HEK293 (cell line): Measurements from ENCODE around the gene RIC8B.

ENCODE experiments used
- CTCF ChIA-PET: fragments of 350-600 bp; formaldehyde crosslinking; extraction: SDS; loops from one replicate; lab custom pipeline; 2021; ENCODE audit warnings: antibody characterized with exemption; lab: Yijun Ruan, JAX
- POLR2A ChIA-PET: fragments of 300-600 bp; formaldehyde crosslinking; extraction: SDS; loops from one replicate; lab custom pipeline; 2020; ENCODE audit warnings: antibody characterized with exemption, inconsistent platforms; lab: Yijun Ruan, JAX
- H3K27ac ChIP-seq: fragments of 200-500 bp; sonication (Bioruptor generic); 2 replicates; pipeline ENCODE4 v1.5.1; 2014; ENCODE audit warnings: low read depth, low read length, control low read depth, inconsistent platforms; ENCODE audit errors: extremely low read depth
- H3K36me3 ChIP-seq, 2 experiments: fragments of 200-500 bp in 1 of 2; sonication (Bioruptor generic) in 1 of 2; 1 replicate in 1 of 2; 2 replicates in 1 of 2; pipeline ENCODE4 v1.5.1; 2014 to 2017; ENCODE audit warnings: inconsistent platforms in 2 of 2, low read length in 2 of 2; ENCODE audit not compliant: control insufficient read depth in 2 of 2, insufficient read depth in 1 of 2
- H3K4me1 ChIP-seq: fragments of 200-500 bp; sonication (Bioruptor generic); 2 replicates; pipeline ENCODE4 v1.5.1; 2014; ENCODE audit warnings: mild to moderate bottlenecking, low read length, inconsistent platforms; ENCODE audit not compliant: control insufficient read depth, insufficient read depth
- H3K4me3 ChIP-seq: 2 replicates; pipeline ENCODE4 v1.5.1; 2011; ENCODE audit warnings: low read depth, mild to moderate bottlenecking, control low read depth, low read length, moderate library complexity
- H3K9me3 ChIP-seq: fragments of 200-500 bp; sonication (Bioruptor generic); 2 replicates; pipeline ENCODE4 v1.5.1; 2014; ENCODE audit warnings: low read depth, low read length, inconsistent platforms; ENCODE audit not compliant: control insufficient read depth, insufficient read depth
- REPIN1 ChIP-seq: fragments of 450-650 bp; formaldehyde crosslinking; IDR thresholded peaks from 2 replicates; pipeline ENCODE4 v1.5.1; 2017; ENCODE audit warnings: missing biosample characterization, missing genetic modification characterization, low read depth
- ZBTB11 ChIP-seq: fragments of 450-650 bp; formaldehyde crosslinking; conservative IDR thresholded peaks from 2 replicates; pipeline ENCODE4 v1.5.1; 2016; ENCODE audit warnings: low read depth, missing biosample characterization, missing genetic modification characterization
- ZBTB7A ChIP-seq: fragments of 450-650 bp; formaldehyde crosslinking; IDR thresholded peaks from 2 replicates; pipeline ENCODE4 v1.5.1; 2016; ENCODE audit warnings: low read depth, missing biosample characterization, missing genetic modification characterization
- ZNF148 ChIP-seq: fragments of 450-650 bp; formaldehyde crosslinking; IDR thresholded peaks from 2 replicates; pipeline ENCODE4 v1.5.0; 2017; ENCODE audit warnings: missing biosample characterization, missing genetic modification characterization, borderline replicate concordance
- ZNF23 ChIP-seq: fragments of 450-650 bp; formaldehyde crosslinking; IDR thresholded peaks from 2 replicates; pipeline ENCODE4 v1.5.1; 2016; ENCODE audit warnings: missing biosample characterization, missing genetic modification characterization, borderline replicate concordance
- ZNF26 ChIP-seq: fragments of 450-650 bp; formaldehyde crosslinking; IDR thresholded peaks from 2 replicates; pipeline ENCODE4 v1.5.1; 2016; ENCODE audit warnings: missing biosample characterization, missing genetic modification characterization
- ZNF366 ChIP-seq: fragments of 450-650 bp; formaldehyde crosslinking; conservative IDR thresholded peaks from 2 replicates; pipeline ENCODE4 v1.5.1; 2016; ENCODE audit warnings: missing biosample characterization, missing genetic modification characterization
- ZNF518A ChIP-seq: fragments of 450-650 bp; formaldehyde crosslinking; conservative IDR thresholded peaks from 2 replicates; pipeline ENCODE4 v1.5.1; 2016; ENCODE audit warnings: low read depth, missing biosample characterization, missing genetic modification characterization
- ZNF610 ChIP-seq: fragments of 450-650 bp; formaldehyde crosslinking; IDR thresholded peaks from 2 replicates; pipeline ENCODE4 v1.5.1; 2016; ENCODE audit warnings: missing biosample characterization, missing genetic modification characterization, borderline replicate concordance
- ZNF623 ChIP-seq: fragments of 450-650 bp; formaldehyde crosslinking; IDR thresholded peaks from 2 replicates; pipeline ENCODE4 v1.5.1; 2016; ENCODE audit warnings: missing biosample characterization, missing genetic modification characterization
- ZNF624 ChIP-seq: fragments of 450-650 bp; formaldehyde crosslinking; IDR thresholded peaks from 2 replicates; pipeline ENCODE4 v1.5.1; 2017; ENCODE audit warnings: missing biosample characterization, missing genetic modification characterization
- ZNF654 ChIP-seq: fragments of 450-650 bp; formaldehyde crosslinking; IDR thresholded peaks from 2 replicates; pipeline ENCODE4 v1.5.1; 2016; ENCODE audit warnings: low read depth, missing biosample characterization, missing genetic modification characterization
- ZNF658 ChIP-seq: fragments of 450-650 bp; formaldehyde crosslinking; IDR thresholded peaks from 2 replicates; pipeline ENCODE4; 2016; ENCODE audit warnings: missing biosample characterization, missing genetic modification characterization
- ZNF670 ChIP-seq: fragments of 450-650 bp; formaldehyde crosslinking; IDR thresholded peaks from 2 replicates; pipeline ENCODE4 v1.5.1; 2016; ENCODE audit warnings: missing biosample characterization, missing genetic modification characterization, low read depth

RIC8B gene

GRCh38 chr12:106924268-106924861 is 149.9 kb downstream of the RIC8B start:
- Histone ChIP-seq H3K9me3 (no peaks in the 10 kb centered on the region; the same call in 1 of the 2 replicates), H3K27ac (no peak overlapping the region), H3K4me3 (no peak overlapping the region), H3K36me3 (no peaks in the 10 kb centered on the region), H3K4me1 (no peaks in the 10 kb centered on the region)
- TF ChIP-seq ZNF623 (tag by site-specific recombination) (no peak), ZNF518A (tag by site-specific recombination) (no peak), ZNF23 (tag by site-specific recombination) (no peak), ZNF148 (tag by site-specific recombination) (no peak), ZNF658 (tag by site-specific recombination) (no peak), REPIN1 (tag by site-specific recombination) (no peak), ZNF670 (tag by site-specific recombination) (no peak), ZBTB7A (tag by site-specific recombination) (no peak), ZNF26 (no peak)
- POLR2A ChIA-PET, result no interaction called here
- CTCF ChIA-PET, result no interaction called here

- peak; percentile 70 for TF ChIP-seq ZNF366 (tag by site-specific recombination)
- TF ChIP-seq ZNF624 (tag by site-specific recombination), result no peak
- H3K4me1 ChIP-seq, result no peaks in the 10 kb centered on the region
- H3K27ac ChIP-seq, result no peak overlapping the region
- ChIA-PET POLR2A (no interaction called here), CTCF (interaction anchor here (0.6 kb wide), 1 partner anchor 52 kb away, joined by 3 read pairs; no protein-coding TSS in a partner anchor)
- H3K9me3 ChIP-seq, result no peaks in the 10 kb centered on the region; the same call in 1 of the 2 replicates
- no peak overlapping the region for H3K4me3 ChIP-seq
- no peaks in the 10 kb centered on the region for H3K36me3 ChIP-seq
These were observed 152.2 kb downstream of the RIC8B start for GRCh38 chr12:106926657-106927056.

GRCh38 chr12:106934277-106934676 is 159.8 kb downstream of the RIC8B start:
- no peaks in the 10 kb centered on the region for H3K4me1 ChIP-seq
- no peak overlapping the region for H3K4me3 ChIP-seq
- no peaks in the 10 kb centered on the region for H3K36me3 ChIP-seq
- ChIA-PET CTCF (interaction anchor here (0.6 kb wide), 1 partner anchor 18 kb away, joined by 3 read pairs; no protein-coding TSS in a partner anchor), POLR2A (no interaction called here)
- H3K27ac ChIP-seq, result no peak overlapping the region
- no peaks in the 10 kb centered on the region for H3K9me3 ChIP-seq
- TF ChIP-seq REPIN1 (tag by site-specific recombination) (no peak), ZNF366 (tag by site-specific recombination) (peak; percentile 55), ZNF654 (no peak), ZNF610 (no peak), ZBTB11 (tag by site-specific recombination) (no peak)
